Heart right ventricle (tissue), 16 donors: ENCODE results near the gene SMG6. TPM values are rescaled to one million over a fixed set of nuclear protein-coding genes. Genes with fewer than 3 reads are reported as not detected.
A peak's percentile ranks its signal among the peaks of the same experiment; 100 is the strongest.

Experiments used
- ATAC-seq, 8 donors: fragments of 200-7000 bp; cut with Tn5 transposase; one replicate each; pipeline ENCODE4 v1.9.1; 2020; ENCODE audit warnings: mild to moderate bottlenecking in 8 of 8, moderate library complexity in 8 of 8, moderate number of reproducible peaks in 1 of 8
- DNase-seq, 2 donors: peaks; one replicate each; pipeline ENCODE4 v3.0.0-alpha.2; 2020
- H3K27ac ChIP-seq, 10 donors: fragments of 200-600 bp; sonication (generic) in 2 of 10; one replicate each; pipeline versions ENCODE4 v1.5.0 to v1.8.0; 2020 to 2022; ENCODE audit warnings: mild to moderate bottlenecking in 3 of 10
- H3K27me3 ChIP-seq, 7 donors: fragments of 200-600 bp; one replicate each; pipeline ENCODE4 v1.8.0; 2021 to 2022; ENCODE audit warnings: mild to moderate bottlenecking in 2 of 7
- H3K36me3 ChIP-seq, 9 donors: fragments of 200-600 bp; sonication (generic) in 1 of 9; one replicate each; pipeline versions ENCODE4 v1.5.0 to v1.8.0; 2020 to 2022; ENCODE audit warnings: mild to moderate bottlenecking in 2 of 9
- H3K4me1 ChIP-seq, 9 donors: fragments of 200-600 bp; sonication (generic) in 1 of 9; one replicate each; pipeline versions ENCODE4 v1.5.0 to v1.8.0; 2020 to 2022; ENCODE audit warnings: mild to moderate bottlenecking in 4 of 9
- H3K4me3 ChIP-seq, 10 donors: fragments of 200-600 bp; sonication (generic) in 2 of 10; one replicate each; pipeline versions ENCODE4 v1.5.0 to v1.8.0; 2020 to 2022; ENCODE audit warnings: mild to moderate bottlenecking in 7 of 10, moderate library complexity in 2 of 10
- H3K9me3 ChIP-seq, 11 donors: fragments of 200-600 bp in 10 of 11; sonication (generic) in 2 of 11; one replicate each; pipeline versions ENCODE4 v1.5.0 to v1.8.0; 2013 to 2022; ENCODE audit warnings: mild to moderate bottlenecking in 2 of 11, control low read depth in 1 of 11, moderate library complexity in 1 of 11
- WGBS, 2 donors: extraction: QIAGEN DNeasy Blood & Tissue Kit; methylation state at CpG; one replicate each; pipeline ENCODE4 v1.1.7; 2013; ENCODE audit warnings: inconsistent platforms in 1 of 2; 5-methylcytosine and 5-hydroxymethylcytosine counted together
- intact Hi-C, 10 donors: fragments of 100-400 bp; cut with DNase I; formaldehyde crosslinking; loops; one replicate each; pipeline versions ENCODE4 v1.11.1 to v1.14.2; 2022
- polyA plus RNA-seq, 2 donors: library from polyadenylated mRNA; stranded (reverse); fragments of 200-250 nt; gene quantifications; one replicate each; pipeline ENCODE4 v1.2.3, GENCODE V29; 2013
- total RNA-seq, 10 donors: library from RNA; stranded (reverse); fragmentation: NEBNext Ultra II Directional in 3 of 10; extraction: Animal tissue kit (Norgen Biotek cat#: 25700) in 3 of 10; gene quantifications; one replicate each; pipeline versions ENCODE4 v1.2.1 to v1.2.4, GENCODE V29; 2021 to 2023
- TF ChIP-seq, protein P1 (sequence below), 9 donors: fragments of 200-600 bp; sonication (generic) in 2 of 9; IDR thresholded peaks; one replicate each; pipeline versions ENCODE4 v1.5.0 to v1.8.0; 2021 to 2022; ENCODE audit warnings: antibody characterized with exemption in 9 of 9, mild to moderate bottlenecking in 5 of 9, moderate library complexity in 1 of 9
- donor health status: Arrhythmogenic right ventricular cardiomyopathy.
- donor health status: ischemic (EF 13 %, LVEDD 7.1; RV severe dilation, severe dysfunction).
- donor health status: healthy with polysubstance abuse.
- donor health status: DM: no; HTN: yes; CAD: no.
- donor health status: DM: no; HTN: no; CAD: no.
- donor health status: ischemic (EF 25% LVEDD 6.9; RV normal size, moderate dysfunction).
- donor health status: ischemic (EF 25% LVEDD 5.7; RV mildly dilated, moderate dysfunction).
- donor health status: healthy.
- donor health status: DM: yes; HTN: yes; CAD: no.
- donor health status: Ischemic cardiomyopathy.
- donor health status: ischemic (EF 35%, LVEDD 5.7; RV mildly dilated, moderate dysfunction).
- donor health status: nonischemic (EF 11% LVEDD 7.7; RV severe dilation, severe dysfunction).
- donor health status: DM: yes; HTN: yes; CAD: no.
- donor health status: PGD.
- donor health status: ischemic (EF 29% LVEDD 5.4; RV normal size, mild dysfunction).
- donor health status: nonischemic (EF 23%, LVEDD 6.1; RV moderate dilation, normal function).

SMG6 gene
- total and polyA plus RNA-seq, 12 donors = 13.6 to 28.1 (median 19.6) TPM

DNA sequence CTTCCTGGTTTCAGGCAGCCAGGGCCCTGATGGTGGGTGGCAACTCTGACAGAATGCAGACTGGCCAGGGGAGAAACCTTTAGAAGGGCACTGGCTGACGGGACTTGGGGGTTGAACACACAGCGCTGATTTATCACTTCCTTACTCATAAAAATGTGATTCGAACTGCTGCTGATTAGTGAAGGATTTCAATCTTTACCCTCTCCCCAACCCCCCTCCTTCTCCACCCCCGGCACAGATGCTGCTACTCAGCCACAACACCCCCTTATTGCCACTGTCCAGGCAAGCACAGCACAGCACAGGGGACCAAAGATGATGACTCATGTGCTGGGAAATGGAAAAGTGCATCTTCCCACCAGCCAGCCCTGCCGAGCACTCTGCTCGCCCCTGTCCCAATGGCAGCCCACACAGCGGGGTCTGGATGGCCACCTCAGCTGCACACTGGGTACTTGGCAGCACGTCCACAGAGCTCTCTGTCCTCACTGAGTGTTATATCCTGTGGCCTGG is 70.1 kb downstream of the SMG6 start:
- DNase-seq (peak; percentile 22 to 33), ATAC-seq (peak in 5 of 8 donors; percentile 27 to 63 (median 35))
- Histone ChIP-seq H3K4me3 (no peak overlapping the region), H3K27ac (peak overlapping the region in 9 of 10 donors; percentile 34 to 86 (median 70)), H3K36me3 (peaks cover 0 to 53% (median 3%) of the 10 kb centered on the region in 9 donors), H3K9me3 (no peaks in the 10 kb centered on the region), H3K4me1 (peaks cover 13 to 89% (median 68%) of the 10 kb centered on the region in 9 donors), H3K27me3 (no peaks in the 10 kb centered on the region)
- intact Hi-C loops = loop anchor here in 4 of 10 donors (5.0 to 10.0 kb wide), 3 partner anchors 56 to 139 kb away; no protein-coding TSS in a partner anchor
- TF ChIP-seq, protein P1, sequence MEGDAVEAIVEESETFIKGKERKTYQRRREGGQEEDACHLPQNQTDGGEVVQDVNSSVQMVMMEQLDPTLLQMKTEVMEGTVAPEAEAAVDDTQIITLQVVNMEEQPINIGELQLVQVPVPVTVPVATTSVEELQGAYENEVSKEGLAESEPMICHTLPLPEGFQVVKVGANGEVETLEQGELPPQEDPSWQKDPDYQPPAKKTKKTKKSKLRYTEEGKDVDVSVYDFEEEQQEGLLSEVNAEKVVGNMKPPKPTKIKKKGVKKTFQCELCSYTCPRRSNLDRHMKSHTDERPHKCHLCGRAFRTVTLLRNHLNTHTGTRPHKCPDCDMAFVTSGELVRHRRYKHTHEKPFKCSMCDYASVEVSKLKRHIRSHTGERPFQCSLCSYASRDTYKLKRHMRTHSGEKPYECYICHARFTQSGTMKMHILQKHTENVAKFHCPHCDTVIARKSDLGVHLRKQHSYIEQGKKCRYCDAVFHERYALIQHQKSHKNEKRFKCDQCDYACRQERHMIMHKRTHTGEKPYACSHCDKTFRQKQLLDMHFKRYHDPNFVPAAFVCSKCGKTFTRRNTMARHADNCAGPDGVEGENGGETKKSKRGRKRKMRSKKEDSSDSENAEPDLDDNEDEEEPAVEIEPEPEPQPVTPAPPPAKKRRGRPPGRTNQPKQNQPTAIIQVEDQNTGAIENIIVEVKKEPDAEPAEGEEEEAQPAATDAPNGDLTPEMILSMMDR (IDR thresholded peaks at IDR 0.05) = no peak
- WGBS, 2 donors = 67 to 73% methylated on average over 8 of the region's 8 CpGs

DNA sequence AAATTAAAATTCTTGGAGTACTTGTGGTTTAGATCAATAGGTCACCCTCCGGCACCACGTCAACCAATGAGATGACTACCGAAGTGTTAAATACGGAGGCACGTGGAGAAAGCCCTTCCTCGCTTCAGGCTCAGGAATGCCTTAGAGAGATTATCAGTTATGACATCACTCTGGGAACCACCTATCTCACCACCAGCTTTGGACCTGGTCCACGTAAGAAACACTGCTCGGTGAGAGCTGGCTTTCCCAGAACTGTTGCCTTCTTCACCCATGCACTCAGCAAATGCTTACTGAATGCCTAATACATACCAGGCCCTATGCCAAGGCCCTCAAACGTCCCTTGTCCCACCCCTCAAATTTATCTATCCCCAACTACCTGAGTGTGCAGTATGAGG is 71.3 kb downstream of the SMG6 start:
- peaks cover 0 to 54% (median 3%) of the 10 kb centered on the region in 9 donors for H3K36me3 ChIP-seq
- no peaks in the 10 kb centered on the region for H3K9me3 ChIP-seq
- DNase-seq = no peak
- peak in 1 of 8 donors; percentile 43 for ATAC-seq
- H3K27me3 ChIP-seq = no peaks in the 10 kb centered on the region
- TF ChIP-seq, protein P1 (IDR thresholded peaks at IDR 0.05) = no peak
- H3K4me1 ChIP-seq = peaks cover 2 to 76% (median 56%) of the 10 kb centered on the region in 9 donors
- intact Hi-C loops = loop anchor here in 4 of 10 donors (5.0 to 10.0 kb wide), 3 partner anchors 55 to 137 kb away; no protein-coding TSS in a partner anchor
- H3K27ac ChIP-seq = peak overlapping the region in 7 of 10 donors; percentile 30 to 86 (median 70)
- no peak overlapping the region for H3K4me3 ChIP-seq
- 47 to 53% methylated on average over 9 of the region's 9 CpGs for WGBS, 2 donors

DNA sequence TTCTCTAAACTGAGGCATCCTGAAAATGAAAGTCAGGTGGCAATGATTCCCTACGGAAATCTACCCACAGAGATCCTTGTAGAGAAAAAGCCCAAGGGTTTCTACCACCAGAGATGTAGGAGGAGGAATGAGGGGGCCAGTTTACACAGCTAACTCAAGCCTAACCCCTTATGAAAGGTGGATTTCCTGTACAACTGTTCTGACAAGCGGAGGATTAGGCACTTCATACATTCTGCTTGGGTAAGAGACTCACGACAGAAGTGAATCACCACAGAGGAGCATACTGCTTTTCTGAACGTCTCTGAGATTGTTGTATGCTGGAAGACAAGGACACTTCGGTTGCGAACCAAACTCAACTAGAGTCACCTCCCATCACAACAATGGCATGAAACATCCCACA is 72.7 kb downstream of the SMG6 start:
- no peak for ATAC-seq
- no peaks in the 10 kb centered on the region for H3K27me3 ChIP-seq
- no peaks in the 10 kb centered on the region for H3K9me3 ChIP-seq
- no peak for DNase-seq
- peaks cover 0 to 60% (median 3%) of the 10 kb centered on the region in 9 donors for H3K36me3 ChIP-seq
- H3K27ac ChIP-seq = peak overlapping the region in 8 of 10 donors; percentile 20 to 86 (median 45)
- H3K4me3 ChIP-seq = no peak overlapping the region
- intact Hi-C loops = loop anchor here in 4 of 10 donors (2.0 to 10.0 kb wide), 4 partner anchors 54 to 136 kb away; no protein-coding TSS in a partner anchor
- TF ChIP-seq, protein P1 (IDR thresholded peaks at IDR 0.05) = no peak
- peaks cover 0 to 63% (median 44%) of the 10 kb centered on the region in 9 donors for H3K4me1 ChIP-seq
- 73 to 77% methylated on average over 6 of the region's 6 CpGs for WGBS, 2 donors

DNA sequence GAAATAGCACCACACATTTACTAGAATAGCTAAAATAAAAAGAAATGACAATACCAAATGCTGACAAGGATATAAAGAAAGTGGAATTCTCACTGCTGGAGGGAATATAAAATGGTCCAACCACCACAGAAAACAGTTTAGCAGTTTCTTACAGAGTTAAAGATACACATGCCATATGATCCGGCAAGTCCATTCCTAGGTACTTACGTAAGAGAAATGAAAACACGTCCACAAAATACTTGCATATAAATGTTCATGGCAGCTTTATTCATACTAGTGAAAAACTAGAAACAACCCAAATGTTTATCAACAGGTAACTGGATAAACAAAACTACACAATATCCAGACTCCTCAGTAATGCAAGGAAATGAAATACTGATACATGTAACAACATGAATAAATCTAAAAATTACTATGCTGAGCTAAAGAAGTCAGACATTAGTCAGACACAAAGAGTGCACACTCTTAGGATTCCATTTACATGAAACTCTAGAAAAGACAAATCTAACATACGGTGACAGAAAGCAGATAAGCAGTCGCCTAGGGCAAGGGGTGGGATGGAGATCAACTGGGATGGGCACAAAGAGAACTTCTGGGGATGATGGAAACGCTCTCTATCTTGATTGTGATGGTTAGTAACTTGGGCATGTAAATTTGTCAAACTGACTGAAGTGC is 76.4 kb downstream of the SMG6 start:
- DNase-seq (no peak), ATAC-seq (no peak)
- Histone ChIP-seq H3K9me3 (no peaks in the 10 kb centered on the region), H3K4me1 (peaks cover 3 to 49% (median 37%) of the 10 kb centered on the region in 9 donors), H3K36me3 (peaks cover 0 to 41% (median 0%) of the 10 kb centered on the region in 9 donors), H3K27me3 (no peaks in the 10 kb centered on the region), H3K27ac (no peak overlapping the region), H3K4me3 (no peak overlapping the region)
- WGBS, 2 donors = 69 to 75% methylated on average over 6 of the region's 6 CpGs
- TF ChIP-seq, protein P1 (IDR thresholded peaks at IDR 0.05) = no peak
- intact Hi-C loops = no loop called here
